T-helper 17 cell (primary cell): Measurements from ENCODE around the gene PBX3. TPM values are rescaled to one million over a fixed set of nuclear protein-coding genes. Genes with fewer than 3 reads are reported as not detected.

ENCODE experiments used
- ATAC-seq: fragments of 150-1000 bp; cut with Tn5 transposase; 2 replicates; pipeline ENCODE4 v1.10.0; 2021; ENCODE audit warnings: mild to moderate bottlenecking, moderate library complexity
- DNase-seq, 3 donors: peaks; one replicate each; pipeline versions ENCODE4 v3.0.0 to v3.0.0-alpha.2; 2020 to 2021
- H3K9me3 ChIP-seq: one replicate; pipeline ENCODE4 v1.7.0; 2013; ENCODE audit warnings: low read length, mild to moderate bottlenecking; ENCODE audit not compliant: control insufficient read depth, poor library complexity, severe bottlenecking
- H3K27ac Mint-ChIP-seq: one replicate; pipeline ENCODE4 v1.8.0; 2022; ENCODE audit warnings: mild to moderate bottlenecking, moderate library complexity, mixed read lengths
- H3K27me3 Mint-ChIP-seq: one replicate; pipeline ENCODE4 v1.8.0; 2022; ENCODE audit warnings: mixed read lengths
- H3K36me3 Mint-ChIP-seq: one replicate; pipeline ENCODE4 v1.8.0; 2022; ENCODE audit warnings: low read depth, mixed read lengths
- H3K4me1 Mint-ChIP-seq: one replicate; pipeline ENCODE4 v1.8.0; 2022; ENCODE audit warnings: mild to moderate bottlenecking, mixed read lengths
- H3K4me3 Mint-ChIP-seq: one replicate; pipeline ENCODE4 v1.8.0; 2022; ENCODE audit warnings: mild to moderate bottlenecking, moderate library complexity, mixed read lengths
- total RNA-seq, 4 donors: library from RNA in 2 of 4; stranded (reverse) in 2 of 4; gene quantifications; one replicate each; pipeline ENCODE4 v1.2.3 and lab custom pipeline; 2022 to 2026

The PBX3 gene
- total RNA-seq, 2 donors from 2014 or later: 15.5 to 18.6 TPM

GRCh38 chr9:125797930-125798329 is 50.8 kb downstream of the PBX3 start:
- no peaks in the 10 kb centered on the region for H3K9me3 ChIP-seq
- DNase-seq (no peak), ATAC-seq (no peak)
- H3K4me3 Mint-ChIP-seq: no peak overlapping the region
- no peaks in the 10 kb centered on the region for H3K36me3 Mint-ChIP-seq
- H3K27me3 Mint-ChIP-seq: no peaks in the 10 kb centered on the region
- H3K27ac Mint-ChIP-seq: no peak overlapping the region
- H3K4me1 Mint-ChIP-seq: no peaks in the 10 kb centered on the region

- no peaks in the 10 kb centered on the region for H3K9me3 ChIP-seq
- DNase-seq (no peak), ATAC-seq (no peak)
- no peak overlapping the region for H3K4me3 Mint-ChIP-seq
- H3K36me3 Mint-ChIP-seq: no peaks in the 10 kb centered on the region
- H3K27ac Mint-ChIP-seq: no peak overlapping the region
- H3K4me1 Mint-ChIP-seq: no peaks in the 10 kb centered on the region
- no peaks in the 10 kb centered on the region for H3K27me3 Mint-ChIP-seq
Observed at GRCh38 chr9:125803526-125803925, 56.4 kb downstream of the PBX3 start.

- H3K9me3 ChIP-seq: no peaks in the 10 kb centered on the region
- no peak overlapping the region for H3K27ac Mint-ChIP-seq
- H3K4me1 Mint-ChIP-seq: no peaks in the 10 kb centered on the region
- no peaks in the 10 kb centered on the region for H3K27me3 Mint-ChIP-seq
- no peak for ATAC-seq
- no peak for DNase-seq
- no peak overlapping the region for H3K4me3 Mint-ChIP-seq
- no peaks in the 10 kb centered on the region for H3K36me3 Mint-ChIP-seq
Observed at GRCh38 chr9:125805057-125805456, 57.9 kb downstream of the PBX3 start.

GRCh38 chr9:125805586-125805985 is 58.4 kb downstream of the PBX3 start:
- no peaks in the 10 kb centered on the region for H3K36me3 Mint-ChIP-seq
- no peak for ATAC-seq

GRCh38 chr9:125807079-125807478 is 59.9 kb downstream of the PBX3 start:
- no peaks in the 10 kb centered on the region for H3K27me3 Mint-ChIP-seq
- no peak for DNase-seq
- H3K4me1 Mint-ChIP-seq: no peaks in the 10 kb centered on the region
- no peak overlapping the region for H3K4me3 Mint-ChIP-seq
- H3K36me3 Mint-ChIP-seq: no peaks in the 10 kb centered on the region
- no peaks in the 10 kb centered on the region for H3K9me3 ChIP-seq
- no peak for ATAC-seq
- H3K27ac Mint-ChIP-seq: no peak overlapping the region

More at GRCh38 chr9:125805586-125805985, 58.4 kb downstream of the PBX3 start:
- no peak overlapping the region for H3K4me3 Mint-ChIP-seq
- DNase-seq: no peak
- H3K9me3 ChIP-seq: no peaks in the 10 kb centered on the region
- no peaks in the 10 kb centered on the region for H3K4me1 Mint-ChIP-seq
- no peak overlapping the region for H3K27ac Mint-ChIP-seq
- H3K27me3 Mint-ChIP-seq: no peaks in the 10 kb centered on the region

- no peaks in the 10 kb centered on the region for H3K27me3 Mint-ChIP-seq
- no peaks in the 10 kb centered on the region for H3K4me1 Mint-ChIP-seq
- H3K4me3 Mint-ChIP-seq: no peak overlapping the region
- no peaks in the 10 kb centered on the region for H3K36me3 Mint-ChIP-seq
- no peak for ATAC-seq
- H3K9me3 ChIP-seq: no peaks in the 10 kb centered on the region
- no peak overlapping the region for H3K27ac Mint-ChIP-seq
- no peak for DNase-seq
Observed at GRCh38 chr9:125810161-125810560, 63.0 kb downstream of the PBX3 start.

- no peaks in the 10 kb centered on the region for H3K9me3 ChIP-seq
- H3K27ac Mint-ChIP-seq: no peak overlapping the region
- H3K4me3 Mint-ChIP-seq: no peak overlapping the region
- ATAC-seq: no peak
- H3K27me3 Mint-ChIP-seq: no peaks in the 10 kb centered on the region
- no peak for DNase-seq
- H3K36me3 Mint-ChIP-seq: no peaks in the 10 kb centered on the region
- H3K4me1 Mint-ChIP-seq: no peaks in the 10 kb centered on the region
Observed at GRCh38 chr9:125811002-125811401, 63.8 kb downstream of the PBX3 start.

GRCh38 chr9:125812403-125812802 is 65.2 kb downstream of the PBX3 start:
- Mint-ChIP-seq H3K27ac (no peak overlapping the region), H3K27me3 (no peaks in the 10 kb centered on the region), H3K4me1 (no peaks in the 10 kb centered on the region), H3K36me3 (no peaks in the 10 kb centered on the region), H3K4me3 (no peak overlapping the region)
- DNase-seq: no peak
- H3K9me3 ChIP-seq: no peaks in the 10 kb centered on the region
- ATAC-seq: no peak

GRCh38 chr9:125815568-125815967 is 68.4 kb downstream of the PBX3 start:
- Mint-ChIP-seq H3K4me1 (no peaks in the 10 kb centered on the region), H3K4me3 (no peak overlapping the region), H3K27ac (no peak overlapping the region), H3K36me3 (no peaks in the 10 kb centered on the region), H3K27me3 (no peaks in the 10 kb centered on the region)
- no peaks in the 10 kb centered on the region for H3K9me3 ChIP-seq
- DNase-seq (no peak), ATAC-seq (no peak)

GRCh38 chr9:125816321-125816720 is 69.1 kb downstream of the PBX3 start:
- no peaks in the 10 kb centered on the region for H3K27me3 Mint-ChIP-seq
- no peaks in the 10 kb centered on the region for H3K9me3 ChIP-seq
- no peak for ATAC-seq

GRCh38 chr9:125820100-125820804 is 73.1 kb downstream of the PBX3 start:
- Mint-ChIP-seq H3K27me3 (no peaks in the 10 kb centered on the region), H3K4me3 (no peak overlapping the region), H3K4me1 (peaks cover 13% of the 10 kb centered on the region), H3K27ac (no peak overlapping the region), H3K36me3 (peaks cover 3% of the 10 kb centered on the region)
- ATAC-seq (no peak), DNase-seq (no peak)
- H3K9me3 ChIP-seq: no peaks in the 10 kb centered on the region

More at GRCh38 chr9:125816321-125816720, 69.1 kb downstream of the PBX3 start:
- no peak overlapping the region for H3K4me3 Mint-ChIP-seq
- H3K27ac Mint-ChIP-seq: no peak overlapping the region
- H3K36me3 Mint-ChIP-seq: no peaks in the 10 kb centered on the region
- no peaks in the 10 kb centered on the region for H3K4me1 Mint-ChIP-seq
- DNase-seq: no peak

- peaks cover 3% of the 10 kb centered on the region for H3K36me3 Mint-ChIP-seq
- H3K4me3 Mint-ChIP-seq: no peak overlapping the region
- H3K27ac Mint-ChIP-seq: peak overlapping the region; percentile 63
- no peak for DNase-seq
- no peak for ATAC-seq
- no peaks in the 10 kb centered on the region for H3K27me3 Mint-ChIP-seq
- H3K9me3 ChIP-seq: no peaks in the 10 kb centered on the region
- H3K4me1 Mint-ChIP-seq: peaks cover 17% of the 10 kb centered on the region
Observed at GRCh38 chr9:125821078-125821477, 73.9 kb downstream of the PBX3 start.

- H3K9me3 ChIP-seq: no peaks in the 10 kb centered on the region
- H3K4me1 Mint-ChIP-seq: peaks cover 17% of the 10 kb centered on the region
- no peak for ATAC-seq
- H3K27ac Mint-ChIP-seq: peak overlapping the region; percentile 63
- H3K27me3 Mint-ChIP-seq: no peaks in the 10 kb centered on the region
- H3K36me3 Mint-ChIP-seq: peaks cover 3% of the 10 kb centered on the region
- H3K4me3 Mint-ChIP-seq: no peak overlapping the region
- DNase-seq: no peak
Observed at GRCh38 chr9:125822160-125822559, 75.0 kb downstream of the PBX3 start.

- Mint-ChIP-seq H3K36me3 (peaks cover 3% of the 10 kb centered on the region), H3K4me1 (peaks cover 17% of the 10 kb centered on the region), H3K27me3 (no peaks in the 10 kb centered on the region), H3K4me3 (peak overlapping the region; percentile 89), H3K27ac (peak overlapping the region; percentile 96)
- H3K9me3 ChIP-seq: no peaks in the 10 kb centered on the region
- ATAC-seq (peak; percentile 45), DNase-seq (no peak)
Observed at GRCh38 chr9:125822902-125823301, 75.7 kb downstream of the PBX3 start.
